Esophagus squamous epithelium (tissue), 5 donors: Measurements from ENCODE around the gene TUBA4B. TPM values are rescaled to one million over a fixed set of nuclear protein-coding genes. Genes with fewer than 3 reads are reported as not detected.
A peak's percentile ranks its signal among the peaks of the same experiment; 100 is the strongest.

Experiments
- DNase-seq: peaks from one replicate; lab custom pipeline; 2025; lab: John Stamatoyannopoulos, UW
- H3K27ac ChIP-seq, 4 donors: fragments of 200-600 bp; sonication (generic); one replicate each; pipeline ENCODE4 v1.5.1; 2016 to 2019; ENCODE audit warnings: mild to moderate bottlenecking in 1 of 4
- H3K27me3 ChIP-seq, 4 donors: fragments of 200-600 bp; sonication (generic); 1 replicate in 3 of 4; 2 replicates in 1 of 4; pipeline versions ENCODE4 v1.5.1 to v1.6.0; 2017 to 2021; ENCODE audit warnings: antibody characterized with exemption in 1 of 4
- H3K36me3 ChIP-seq, 3 donors: fragments of 200-600 bp; sonication (generic); one replicate each; pipeline ENCODE4 v1.5.1; 2016 to 2019
- H3K4me1 ChIP-seq, 3 donors: fragments of 200-600 bp; sonication (generic); one replicate each; pipeline ENCODE4 v1.5.1; 2017 to 2019
- H3K4me3 ChIP-seq, 4 donors: fragments of 200-600 bp; sonication (generic); 1 replicate in 3 of 4; 2 replicates in 1 of 4; pipeline ENCODE4 v1.5.1; 2016 to 2019; ENCODE audit warnings: mild to moderate bottlenecking in 2 of 4, moderate library complexity in 1 of 4
- H3K9me3 ChIP-seq, 3 donors: fragments of 200-600 bp; sonication (generic); one replicate each; pipeline ENCODE4 v1.5.1; 2016 to 2019
- POLR2A ChIP-seq, 4 donors: fragments of 450-650 bp; IDR thresholded peaks; one replicate each; pipeline ENCODE4 v1.6.1; 2017; ENCODE audit warnings: antibody characterized with exemption in 4 of 4, mild to moderate bottlenecking in 4 of 4, moderate library complexity in 3 of 4
- WGBS, 2 donors: methylation state at CpG; one replicate each; pipeline ENCODE4 v1.1.5; 2018; 5-methylcytosine and 5-hydroxymethylcytosine counted together
- intact Hi-C: fragments of 100-400 bp; cut with DNase I; formaldehyde crosslinking; loops from one replicate; pipeline ENCODE4 v1.15.0; 2022
- total RNA-seq, 4 donors: library from RNA; depleted of rRNA; stranded (reverse); fragments of >200 nt; gene quantifications; one replicate each; pipeline ENCODE4 v1.1.0, GENCODE V29; 2016
- TF ChIP-seq, protein P1 (sequence below), 6 experiments: fragments of 450-650 bp in 4 of 6; fragments of 200-600 bp in 2 of 6; sonication (generic) in 2 of 6; IDR thresholded peaks; one replicate each; pipeline ENCODE4 v1.5.1; 2016 to 2019; ENCODE audit warnings: antibody characterized with exemption in 6 of 6, mild to moderate bottlenecking in 4 of 6, moderate library complexity in 4 of 6
- donor health status: DM: yes; HTN: yes; CAD: no.

TUBA4B gene
- total RNA-seq, 4 donors from 2014 or later: not detected

DNA sequence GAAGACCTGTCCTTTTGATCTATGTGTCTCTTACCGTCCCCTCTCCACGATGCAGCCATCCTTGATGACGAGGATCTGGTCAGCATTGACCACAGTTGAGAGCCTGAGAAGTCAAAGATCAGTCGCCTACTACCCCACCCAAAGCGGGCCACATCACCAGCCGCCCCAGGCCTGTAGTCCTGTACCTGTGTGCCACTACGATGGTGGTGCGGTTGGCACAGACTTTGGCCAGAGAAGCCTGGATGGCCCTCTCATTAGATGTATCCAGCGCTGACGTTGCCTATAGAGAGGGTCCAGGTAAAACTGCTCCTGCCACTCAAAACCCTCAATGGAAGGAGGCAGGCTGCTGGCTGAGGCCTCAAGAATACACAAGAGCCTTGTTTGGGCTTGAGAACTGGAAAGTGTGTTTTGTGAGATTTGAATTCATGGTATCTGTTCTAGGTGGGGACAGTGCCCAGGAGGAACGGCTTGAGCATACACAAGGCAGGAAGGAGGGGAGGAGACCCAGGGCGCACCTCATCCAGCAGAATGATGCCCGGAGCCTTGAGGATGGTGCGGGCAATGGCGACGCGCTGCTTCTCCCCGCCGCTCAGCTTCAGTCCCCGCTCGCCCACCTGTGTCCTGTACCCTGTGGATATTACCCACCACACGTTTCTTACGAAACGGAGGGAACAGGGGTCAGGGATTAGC lies 42.7 kb upstream of the TUBA4B start:
- no peak for TF ChIP-seq POLR2A (IDR thresholded peaks at IDR 0.05)
- TF ChIP-seq, protein P1, sequence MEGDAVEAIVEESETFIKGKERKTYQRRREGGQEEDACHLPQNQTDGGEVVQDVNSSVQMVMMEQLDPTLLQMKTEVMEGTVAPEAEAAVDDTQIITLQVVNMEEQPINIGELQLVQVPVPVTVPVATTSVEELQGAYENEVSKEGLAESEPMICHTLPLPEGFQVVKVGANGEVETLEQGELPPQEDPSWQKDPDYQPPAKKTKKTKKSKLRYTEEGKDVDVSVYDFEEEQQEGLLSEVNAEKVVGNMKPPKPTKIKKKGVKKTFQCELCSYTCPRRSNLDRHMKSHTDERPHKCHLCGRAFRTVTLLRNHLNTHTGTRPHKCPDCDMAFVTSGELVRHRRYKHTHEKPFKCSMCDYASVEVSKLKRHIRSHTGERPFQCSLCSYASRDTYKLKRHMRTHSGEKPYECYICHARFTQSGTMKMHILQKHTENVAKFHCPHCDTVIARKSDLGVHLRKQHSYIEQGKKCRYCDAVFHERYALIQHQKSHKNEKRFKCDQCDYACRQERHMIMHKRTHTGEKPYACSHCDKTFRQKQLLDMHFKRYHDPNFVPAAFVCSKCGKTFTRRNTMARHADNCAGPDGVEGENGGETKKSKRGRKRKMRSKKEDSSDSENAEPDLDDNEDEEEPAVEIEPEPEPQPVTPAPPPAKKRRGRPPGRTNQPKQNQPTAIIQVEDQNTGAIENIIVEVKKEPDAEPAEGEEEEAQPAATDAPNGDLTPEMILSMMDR (IDR thresholded peaks at IDR 0.05): no peak
- H3K4me3 ChIP-seq: no peak overlapping the region
- peak overlapping the region in 1 of 4 donors; percentile 21 for H3K27ac ChIP-seq
- no peaks in the 10 kb centered on the region for H3K27me3 ChIP-seq
- H3K36me3 ChIP-seq: peaks cover 30 to 73% (median 35%) of the 10 kb centered on the region in 3 donors
- WGBS, 2 donors: 89 to 94% methylated on average over 16 to 18 of the region's 24 CpGs
- peaks cover 12 to 34% (median 14%) of the 10 kb centered on the region in 3 donors for H3K4me1 ChIP-seq
- intact Hi-C loops: loop anchor here (10.0 kb wide), 1 partner anchor 46 kb away; the partner anchor contains the start of gene NHEJ1
- no peak for DNase-seq
- no peaks in the 10 kb centered on the region for H3K9me3 ChIP-seq

- H3K4me3 ChIP-seq: no peak overlapping the region
- no peak for TF ChIP-seq POLR2A (IDR thresholded peaks at IDR 0.05)
- TF ChIP-seq, protein P1 (IDR thresholded peaks at IDR 0.05): no peak
- H3K27me3 ChIP-seq: no peaks in the 10 kb centered on the region
- intact Hi-C loops: loop anchor here (10.0 kb wide), 1 partner anchor 46 kb away; the partner anchor contains the start of gene NHEJ1
- no peak overlapping the region for H3K27ac ChIP-seq
- peaks cover 12 to 33% (median 14%) of the 10 kb centered on the region in 3 donors for H3K4me1 ChIP-seq
- no peak for DNase-seq
- no peaks in the 10 kb centered on the region for H3K9me3 ChIP-seq
- 85 to 90% methylated on average over 9 of the region's 9 CpGs for WGBS, 2 donors
- peaks cover 30 to 79% (median 38%) of the 10 kb centered on the region in 3 donors for H3K36me3 ChIP-seq
Observed at GRCh38 chr2:219210886-219211362, 42.1 kb upstream of the TUBA4B start.

- intact Hi-C loops: loop anchor here (10.0 kb wide), 1 partner anchor 48 kb away; the partner anchor contains the start of gene NHEJ1
- Histone ChIP-seq H3K9me3 (no peaks in the 10 kb centered on the region), H3K27ac (no peak overlapping the region), H3K27me3 (no peaks in the 10 kb centered on the region), H3K4me3 (no peak overlapping the region), H3K36me3 (peaks cover 30 to 85% (median 39%) of the 10 kb centered on the region in 3 donors), H3K4me1 (peaks cover 18 to 37% (median 20%) of the 10 kb centered on the region in 3 donors)
- DNase-seq: no peak
- TF ChIP-seq, protein P1 (IDR thresholded peaks at IDR 0.05): no peak
- no peak for TF ChIP-seq POLR2A (IDR thresholded peaks at IDR 0.05)
- 67 to 93% methylated on average over 5 to 6 of the region's 8 CpGs for WGBS, 2 donors
Observed at GRCh38 chr2:219213026-219213415, 40.0 kb upstream of the TUBA4B start.

- no peak overlapping the region for H3K4me3 ChIP-seq
- no peak for TF ChIP-seq POLR2A (IDR thresholded peaks at IDR 0.05)
- TF ChIP-seq, protein P1 (IDR thresholded peaks at IDR 0.05): no peak
- intact Hi-C loops: loop anchor here (10.0 kb wide), 1 partner anchor 49 kb away; the partner anchor contains the start of gene NHEJ1
- no peaks in the 10 kb centered on the region for H3K9me3 ChIP-seq
- 86 to 92% methylated on average over 5 to 8 of the region's 10 CpGs for WGBS, 2 donors
- peaks cover 13 to 37% (median 22%) of the 10 kb centered on the region in 3 donors for H3K4me1 ChIP-seq
- H3K27ac ChIP-seq: no peak overlapping the region
- peaks cover 30 to 80% (median 39%) of the 10 kb centered on the region in 3 donors for H3K36me3 ChIP-seq
- no peak for DNase-seq
- no peaks in the 10 kb centered on the region for H3K27me3 ChIP-seq
Observed at GRCh38 chr2:219213486-219214071, 39.5 kb upstream of the TUBA4B start.
